Colon (tissue), 2 donors: ENCODE results near the gene CKLF.

Experiments used
- FAIRE-seq: peaks from 2 replicates; lab custom pipeline; 2012; peaks lifted over from hg19 to GRCh38; lab: Jason Lieb, UNC
- donor health status: control.
- donor health status: control.

CKLF gene

DNA sequence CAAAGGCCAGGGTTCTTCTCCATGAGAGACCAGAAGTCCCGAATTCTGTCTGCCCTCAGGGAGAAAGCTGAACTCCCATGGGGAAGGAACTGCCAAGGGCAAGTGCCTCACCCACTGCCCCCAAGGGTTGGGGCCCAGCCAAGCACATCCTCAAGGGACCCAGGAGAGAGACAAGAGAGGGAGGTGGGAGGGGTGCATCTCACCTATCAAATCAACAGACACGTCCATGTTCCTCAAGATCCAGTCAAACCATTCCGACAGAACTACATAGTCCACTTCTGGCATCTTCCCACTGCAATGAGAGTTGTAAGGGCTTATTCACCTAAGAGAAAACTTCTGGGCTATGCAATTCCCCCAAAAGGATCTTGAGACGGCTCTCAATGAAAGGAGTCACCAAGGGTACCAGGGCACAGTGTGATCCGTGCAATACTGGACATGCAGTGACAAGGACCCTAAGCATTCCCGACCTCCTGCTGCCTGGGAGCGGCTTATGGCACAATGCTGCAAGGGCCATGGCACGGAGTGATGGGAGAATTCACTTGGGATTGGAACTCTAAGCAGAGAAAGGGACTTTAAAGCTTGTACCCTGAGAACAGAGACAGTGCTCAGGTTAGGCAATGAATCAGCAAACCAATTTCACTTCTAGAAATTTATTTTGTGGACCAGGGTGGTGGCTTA is 34.7 kb upstream of the CKLF start:
- FAIRE-seq, result no peak

DNA sequence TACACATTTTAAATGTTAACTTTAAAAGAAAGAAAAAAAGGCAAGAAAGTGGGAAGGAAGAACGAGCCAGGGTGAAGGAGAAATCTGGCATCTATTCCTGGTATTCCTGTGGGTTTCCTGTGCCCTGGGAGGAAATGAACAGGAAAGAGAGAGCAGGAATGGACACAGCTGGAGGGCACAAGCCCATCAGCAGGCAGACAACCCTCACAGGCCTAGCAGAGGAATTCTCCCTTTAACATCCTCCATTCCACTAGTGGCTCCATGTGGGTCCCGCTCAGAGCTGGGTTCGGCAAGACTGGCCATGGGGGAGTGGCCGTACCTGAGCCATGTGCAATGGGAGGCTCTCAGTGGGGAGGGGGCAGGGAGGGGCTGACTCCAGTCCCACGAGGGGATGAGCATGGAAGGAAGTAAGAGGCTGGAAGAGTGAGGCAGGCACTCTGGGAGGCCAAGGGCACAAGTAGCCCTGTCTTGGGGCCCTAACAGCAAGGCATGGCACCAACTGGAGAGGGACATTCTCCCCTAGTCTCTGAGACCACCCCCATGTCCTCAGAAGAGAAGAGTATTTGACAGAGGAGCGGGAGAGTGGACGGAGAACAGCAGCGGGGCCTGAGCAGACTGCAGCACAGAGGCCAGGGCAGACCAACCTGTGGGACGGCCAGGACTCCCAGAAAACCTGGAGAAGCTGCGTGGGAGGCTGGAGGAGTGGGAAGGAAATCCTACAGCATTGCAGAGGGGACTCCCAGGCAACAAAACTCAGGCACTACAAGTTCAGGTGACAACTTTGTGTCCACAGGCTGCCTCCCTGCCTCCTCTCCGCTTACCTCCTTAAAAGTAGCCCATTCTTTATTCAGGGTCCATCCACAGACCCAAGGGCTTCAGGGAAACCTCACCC is 32.6 kb upstream of the CKLF start:
- no peak for FAIRE-seq

DNA sequence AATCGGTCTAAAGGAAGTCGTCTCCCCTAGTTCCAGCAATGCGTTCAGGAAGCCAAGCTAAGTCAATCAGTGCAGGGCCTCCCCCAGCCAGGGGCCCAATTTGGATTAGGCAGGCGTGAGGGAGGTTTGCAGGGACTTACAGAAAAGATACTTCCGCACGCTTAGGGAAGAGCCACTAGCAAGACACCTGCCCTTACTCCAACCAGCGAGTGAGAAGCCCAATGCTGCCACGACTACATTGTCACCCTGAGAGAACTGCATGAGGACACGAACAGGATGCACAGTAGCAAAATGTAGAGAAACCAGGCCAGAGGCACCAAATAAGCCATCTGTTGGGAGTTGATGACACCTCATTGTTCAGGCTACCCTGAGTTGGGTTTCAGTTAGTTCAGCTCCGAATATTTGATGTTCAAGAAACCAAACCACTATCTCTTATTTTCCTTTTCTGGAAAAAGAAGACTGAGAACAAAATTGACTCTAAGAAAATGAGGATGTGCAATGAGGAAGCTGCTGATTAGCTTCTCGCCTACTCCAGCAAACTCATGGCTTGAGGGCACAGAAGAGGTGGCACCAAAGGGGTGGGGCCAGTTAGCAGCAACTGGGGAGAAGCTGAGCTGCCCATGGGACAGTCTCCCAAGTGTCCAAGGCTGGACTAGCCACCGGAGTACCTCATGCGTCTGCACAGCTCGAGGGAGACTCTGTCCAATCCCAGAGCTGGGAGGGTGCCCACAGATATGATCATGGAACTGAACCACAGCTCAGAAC is 31.8 kb upstream of the CKLF start:
- FAIRE-seq, result no peak

DNA sequence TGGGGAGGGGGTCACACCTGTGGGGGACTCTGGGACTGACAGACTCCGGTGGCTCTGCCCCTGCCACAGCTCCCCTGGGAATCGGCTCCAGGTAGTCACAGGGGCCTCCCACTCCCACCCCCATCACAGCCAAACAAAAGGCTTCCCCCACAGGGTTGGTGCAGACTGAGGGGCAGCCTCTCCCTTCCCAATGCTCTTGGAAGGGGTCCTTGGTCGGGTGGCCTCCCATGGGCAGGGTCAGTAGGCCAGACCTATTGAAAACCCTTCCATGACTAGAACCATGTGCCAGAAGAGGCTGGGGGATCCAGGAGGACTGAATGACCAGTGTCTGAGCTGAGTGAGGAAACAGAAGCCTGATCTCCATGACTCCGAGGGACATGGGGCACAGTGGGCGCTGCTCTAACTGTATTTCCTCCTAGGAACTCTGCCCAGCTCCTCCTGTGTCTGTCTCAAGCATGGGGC is 31.1 kb upstream of the CKLF start:
- FAIRE-seq, result no peak

DNA sequence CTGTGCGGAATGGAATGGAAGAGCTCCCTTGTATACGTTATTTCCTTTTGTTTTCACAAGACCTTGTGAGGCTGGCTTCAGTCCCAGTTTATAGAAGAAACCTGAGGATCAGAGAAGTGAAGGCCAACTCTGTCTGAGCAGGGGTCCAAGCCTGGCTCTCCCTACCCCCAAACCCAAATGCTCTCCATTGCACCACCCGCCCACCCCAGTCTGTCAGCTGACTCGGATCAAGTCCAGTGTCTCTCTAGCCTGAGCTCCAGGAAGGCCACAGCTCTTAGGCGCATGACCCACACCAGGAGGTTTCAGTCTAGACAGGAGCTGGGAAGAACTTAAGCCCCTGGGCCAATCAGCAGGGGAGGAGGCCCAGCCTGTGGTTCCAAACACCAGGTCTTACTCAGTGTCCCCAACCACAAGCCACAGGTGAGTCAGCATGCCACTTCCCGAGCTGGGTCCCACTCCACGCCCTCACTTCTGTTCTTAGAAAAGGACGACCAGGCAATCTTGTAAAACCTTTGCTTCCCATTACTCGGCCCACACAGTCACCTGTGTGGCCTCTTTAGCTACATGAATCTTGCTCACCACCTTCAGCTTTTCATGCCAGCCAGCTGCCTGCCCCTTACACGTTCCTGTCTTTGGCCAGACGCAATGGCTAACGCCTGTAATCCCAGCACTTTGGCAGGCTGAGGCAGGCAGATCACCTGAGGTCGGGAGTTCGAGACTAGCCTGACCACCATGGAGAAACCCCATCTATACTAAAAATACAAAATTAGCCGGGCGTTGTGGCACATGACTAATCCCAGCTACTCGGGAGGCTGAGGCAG is 30.2 kb upstream of the CKLF start:
- no peak for FAIRE-seq

DNA sequence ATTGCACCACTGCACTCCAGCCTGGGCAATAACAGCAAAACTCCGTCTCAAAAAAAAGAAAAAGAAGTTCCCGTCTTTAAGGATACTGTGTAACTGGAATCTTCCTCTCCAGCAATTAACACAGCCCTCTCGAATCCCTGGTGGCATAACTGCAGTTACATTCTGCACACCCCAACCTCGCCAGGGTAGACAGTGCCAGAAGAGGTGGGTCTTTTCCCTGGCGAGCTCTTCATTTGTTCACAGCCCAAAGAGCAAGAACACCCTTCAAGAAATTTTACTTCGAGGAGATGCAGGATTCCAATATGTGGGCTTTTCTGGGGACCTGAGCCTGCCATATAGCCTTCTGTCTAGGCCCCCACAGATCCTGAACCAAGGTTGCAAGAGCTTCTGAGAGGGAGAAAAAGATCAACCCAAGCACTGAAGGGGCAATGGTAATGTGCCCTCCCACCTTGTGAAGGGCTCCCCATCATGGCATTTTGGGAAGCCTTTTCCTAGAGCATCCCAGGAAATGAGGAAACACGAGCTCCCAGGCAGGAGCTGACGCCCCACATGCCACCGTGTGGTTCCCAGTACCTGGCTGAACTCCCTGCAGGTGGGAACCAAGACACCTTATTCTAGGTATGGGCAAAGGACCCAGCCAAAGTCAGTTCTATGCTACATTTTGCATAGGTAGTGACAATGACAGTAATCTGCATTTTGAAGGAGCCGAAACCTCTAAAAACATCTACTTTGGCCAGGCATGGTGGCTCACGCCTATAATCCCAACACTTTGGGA is 29.4 kb upstream of the CKLF start:
- no peak for FAIRE-seq

DNA sequence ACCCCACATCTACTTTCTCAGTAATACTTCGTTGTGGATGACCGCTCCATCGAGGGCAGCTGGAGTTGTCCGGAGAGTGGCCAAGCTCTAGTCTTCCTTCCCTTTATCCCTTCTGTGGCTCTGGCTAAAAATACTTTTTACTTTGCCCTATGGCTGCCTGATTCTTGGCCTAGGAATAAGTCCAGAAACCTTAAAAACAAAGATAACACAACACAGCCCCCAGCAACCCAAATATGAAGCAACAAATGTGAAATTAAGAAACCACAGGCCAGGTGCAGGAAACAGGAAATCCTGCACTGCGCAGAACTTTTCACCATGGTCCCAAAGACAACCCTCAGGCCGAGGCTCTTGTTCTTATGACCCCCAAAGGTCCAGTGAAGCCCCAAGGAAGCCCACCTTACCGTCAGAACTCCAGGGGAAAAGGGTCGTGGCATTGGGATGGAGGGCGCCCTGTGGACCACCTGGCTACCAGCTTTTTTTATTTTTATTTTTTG is 28.5 kb upstream of the CKLF start:
- FAIRE-seq, result no peak

DNA sequence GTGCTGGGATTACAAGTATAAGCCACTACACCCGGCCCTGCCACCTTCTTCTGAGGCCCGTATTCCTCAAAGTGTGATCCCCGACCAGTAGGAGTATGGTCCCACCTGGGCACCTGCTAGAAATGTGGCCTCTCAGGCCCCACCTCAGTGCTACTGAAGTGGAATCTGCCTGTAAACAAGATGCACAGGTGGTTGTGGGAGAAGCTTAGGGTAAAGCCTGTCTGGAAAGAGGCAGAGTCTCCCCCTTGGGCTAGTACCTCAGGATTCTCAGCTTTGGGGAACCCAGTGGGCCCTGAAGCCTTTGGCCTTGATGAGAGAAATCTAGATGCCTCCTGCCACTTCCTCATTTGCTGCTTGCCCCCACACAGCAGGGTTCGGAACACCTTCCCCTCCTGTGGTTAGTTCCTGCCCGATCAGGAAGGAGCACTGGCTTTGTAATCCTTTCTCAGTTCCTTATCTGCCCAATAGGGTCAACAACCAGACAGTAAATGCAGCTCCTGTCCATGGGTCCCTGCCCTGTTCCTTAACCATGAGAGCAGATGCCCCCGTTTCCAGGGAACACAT is 27.7 kb upstream of the CKLF start:
- no peak for FAIRE-seq

DNA sequence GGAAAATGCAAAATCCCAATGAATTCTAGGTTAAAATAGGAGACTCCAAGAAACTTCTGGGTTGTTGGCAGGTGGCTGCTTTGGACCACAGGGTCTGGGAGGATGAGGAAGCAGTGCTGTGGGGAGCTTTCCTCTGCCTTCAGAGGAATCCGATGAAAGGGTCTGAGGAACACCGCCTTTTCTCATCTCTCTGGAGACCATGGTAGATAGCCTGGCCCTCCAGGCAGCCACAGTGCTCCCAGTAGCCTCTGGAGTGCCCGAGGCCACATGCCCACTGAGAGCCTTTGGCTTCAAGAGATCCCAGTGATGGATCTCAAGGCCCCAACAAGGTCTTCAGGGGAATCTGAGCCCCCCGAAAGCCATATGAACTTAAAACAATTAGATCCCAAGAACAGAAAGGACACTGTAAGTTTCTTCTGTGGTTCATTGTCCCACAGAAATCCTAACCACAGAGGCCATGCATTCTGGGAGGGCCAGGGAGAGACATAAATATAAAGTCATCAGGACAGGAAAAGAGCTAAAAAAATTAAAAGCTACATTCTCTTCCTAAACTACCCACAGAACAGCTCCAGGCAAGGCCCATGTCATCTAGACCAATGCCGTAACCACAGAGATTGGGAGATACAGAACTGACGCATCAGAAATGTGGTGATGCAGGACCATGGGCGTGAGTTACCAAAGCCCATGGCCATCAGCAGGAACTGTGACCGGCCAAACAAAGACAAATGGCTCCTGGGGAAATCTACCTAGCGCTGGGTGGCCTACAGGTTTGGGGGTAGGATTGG is 26.8 kb upstream of the CKLF start:
- FAIRE-seq, result no peak

DNA sequence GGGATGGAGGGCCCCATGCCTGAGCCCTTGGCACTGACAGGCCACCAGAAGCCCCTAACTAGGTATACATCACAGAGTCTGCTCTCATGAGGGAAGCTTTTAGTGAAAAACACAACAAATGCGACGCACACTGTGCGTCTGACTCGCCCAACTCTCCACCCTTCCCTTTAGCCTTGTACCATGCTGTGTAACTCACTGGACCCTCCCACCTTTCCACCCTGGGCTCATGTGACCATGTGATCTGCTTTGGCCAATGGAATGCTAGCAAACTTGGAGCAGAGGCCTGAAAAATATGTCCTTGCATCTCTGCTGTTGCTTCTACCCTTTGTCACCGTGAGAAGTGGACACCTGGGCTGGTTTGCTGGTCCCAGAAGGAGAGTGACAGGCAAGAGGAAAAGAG is 24.1 kb upstream of the CKLF start:
- no peak for FAIRE-seq

DNA sequence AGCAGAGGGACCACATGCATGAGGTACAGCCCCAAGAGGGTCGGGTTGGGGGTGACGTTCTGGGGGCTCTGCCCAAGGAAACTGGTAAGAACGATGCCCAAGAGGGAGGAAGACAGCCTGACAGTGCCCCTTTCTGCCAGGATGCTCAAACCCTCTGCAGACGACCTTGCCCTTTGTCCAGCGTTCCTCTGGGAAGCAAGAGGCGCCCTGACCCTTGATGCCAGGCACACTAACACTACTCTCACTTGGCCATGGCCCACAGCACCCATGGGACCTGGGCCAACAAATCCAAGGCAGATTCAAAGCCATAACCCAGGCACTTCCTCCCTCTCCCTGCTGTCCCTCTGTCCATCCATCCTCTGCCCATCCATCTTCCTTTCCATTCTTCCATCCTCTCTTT is 22.9 kb upstream of the CKLF start:
- no peak for FAIRE-seq

DNA sequence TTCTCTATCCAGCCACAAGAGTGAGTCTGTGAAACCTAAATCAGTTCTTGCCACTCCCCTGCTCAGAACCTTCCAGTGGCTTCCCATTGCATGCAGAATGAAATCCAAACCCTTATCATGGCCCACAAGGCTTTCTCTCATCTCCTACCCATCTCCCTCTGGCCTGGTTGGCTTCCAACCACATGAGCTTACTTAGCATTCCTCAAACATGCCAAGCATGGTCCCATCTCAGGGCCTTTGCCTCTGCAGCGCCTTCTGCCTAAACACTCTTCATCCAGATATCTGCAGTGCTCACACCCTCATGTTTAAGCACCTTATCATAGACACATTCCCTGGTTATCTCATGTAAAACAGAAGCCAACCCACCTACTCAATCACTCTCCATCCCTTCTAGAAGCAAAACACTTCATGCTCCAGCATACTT is 18.0 kb upstream of the CKLF start:
- FAIRE-seq, result no peak

DNA sequence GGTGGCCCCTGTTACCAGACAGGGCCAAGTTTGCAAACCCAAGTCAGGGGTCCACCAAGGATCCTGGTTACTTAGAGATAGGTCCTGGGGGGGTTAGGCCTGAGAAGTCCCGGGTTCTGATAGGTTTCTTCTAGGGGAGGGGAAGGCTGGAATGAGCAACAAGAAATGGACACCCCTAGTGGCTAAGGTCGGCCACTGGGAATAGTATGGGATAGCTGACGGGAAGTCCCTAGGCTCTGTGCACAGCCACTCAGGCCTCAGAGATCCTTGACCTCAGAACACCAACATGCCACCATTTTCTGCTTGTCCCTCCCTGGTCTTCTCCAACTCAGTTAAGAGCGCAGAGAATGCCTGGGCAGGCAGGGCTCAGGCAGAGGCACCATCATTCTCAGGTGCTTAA is 15.9 kb upstream of the CKLF start:
- FAIRE-seq, result no peak

DNA sequence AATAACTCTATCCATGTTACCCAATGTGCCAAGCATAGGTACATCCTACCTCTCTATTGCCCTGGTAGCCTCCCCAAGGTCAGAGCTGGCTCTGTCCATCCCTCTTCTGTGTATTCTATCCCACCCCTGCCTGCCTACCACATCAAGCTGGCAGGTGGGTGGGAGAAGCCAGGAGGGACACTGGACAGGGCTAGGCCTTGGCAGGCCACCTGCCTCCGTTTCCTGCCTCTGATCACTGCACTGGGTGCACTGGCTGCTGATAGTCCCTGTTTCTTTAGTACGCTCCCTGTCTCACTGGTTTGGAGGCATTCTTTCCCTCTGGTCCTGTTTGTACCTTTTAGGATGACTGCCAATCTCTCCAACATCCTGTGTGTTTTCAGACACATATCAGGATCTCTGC is 15.1 kb upstream of the CKLF start:
- no peak for FAIRE-seq

DNA sequence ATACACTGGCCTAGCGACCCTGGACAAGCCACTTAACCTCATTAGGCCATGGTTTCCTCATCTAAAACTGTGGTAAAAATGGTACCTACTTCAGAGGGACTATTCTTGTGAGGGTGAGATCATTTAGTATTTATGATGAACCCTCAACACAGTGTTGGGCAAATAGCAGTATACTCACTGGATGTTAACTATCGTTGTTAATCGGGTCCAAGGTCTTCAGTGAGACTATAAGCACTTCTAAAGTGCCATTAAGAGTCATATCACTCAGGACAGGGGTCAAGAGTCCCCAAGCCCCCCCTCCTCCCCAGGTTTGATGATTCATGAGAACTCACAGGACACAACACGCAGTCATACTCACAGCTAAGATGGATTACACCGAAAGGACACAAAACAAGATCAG is 13.5 kb upstream of the CKLF start:
- no peak for FAIRE-seq

DNA sequence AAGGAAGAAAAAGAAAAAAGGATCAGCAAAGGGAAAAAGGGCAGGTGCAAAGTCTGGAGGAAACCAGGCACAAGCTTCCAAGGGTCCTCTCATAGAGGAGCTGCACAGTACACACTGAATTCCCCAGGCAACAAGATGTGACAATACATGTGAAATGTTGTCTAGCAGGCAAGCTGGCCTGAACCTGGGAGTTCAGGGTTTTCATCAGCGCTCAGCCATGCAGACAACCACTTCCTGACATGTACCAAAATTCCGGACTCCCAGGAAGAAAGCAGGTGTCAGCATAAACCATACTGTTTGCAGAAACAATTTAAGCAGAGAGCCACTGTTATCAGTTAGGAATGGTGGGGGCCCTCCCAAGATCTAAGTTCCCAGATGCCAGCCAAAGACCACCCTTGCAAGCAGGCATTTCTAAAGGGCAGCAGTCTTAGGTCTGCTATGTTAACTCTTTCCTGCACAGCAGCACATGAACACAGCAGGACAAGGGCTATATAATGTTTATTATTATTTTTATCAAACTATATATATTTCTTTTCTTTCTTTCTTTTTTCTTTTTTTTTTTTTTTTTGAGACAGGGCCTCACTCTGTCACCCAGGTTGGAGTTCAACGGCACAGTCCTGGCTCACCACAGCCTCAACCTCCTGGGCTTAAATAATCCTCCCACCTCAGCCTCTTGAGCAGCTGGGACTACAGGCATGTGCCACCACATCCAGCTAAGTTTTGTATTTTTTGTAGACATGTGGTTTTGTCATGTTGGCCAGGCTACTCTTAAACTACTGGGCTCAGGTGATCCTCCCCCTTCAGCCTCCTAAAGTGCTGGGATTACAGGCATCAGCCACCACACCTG is 12.5 kb upstream of the CKLF start:
- FAIRE-seq, result no peak

DNA sequence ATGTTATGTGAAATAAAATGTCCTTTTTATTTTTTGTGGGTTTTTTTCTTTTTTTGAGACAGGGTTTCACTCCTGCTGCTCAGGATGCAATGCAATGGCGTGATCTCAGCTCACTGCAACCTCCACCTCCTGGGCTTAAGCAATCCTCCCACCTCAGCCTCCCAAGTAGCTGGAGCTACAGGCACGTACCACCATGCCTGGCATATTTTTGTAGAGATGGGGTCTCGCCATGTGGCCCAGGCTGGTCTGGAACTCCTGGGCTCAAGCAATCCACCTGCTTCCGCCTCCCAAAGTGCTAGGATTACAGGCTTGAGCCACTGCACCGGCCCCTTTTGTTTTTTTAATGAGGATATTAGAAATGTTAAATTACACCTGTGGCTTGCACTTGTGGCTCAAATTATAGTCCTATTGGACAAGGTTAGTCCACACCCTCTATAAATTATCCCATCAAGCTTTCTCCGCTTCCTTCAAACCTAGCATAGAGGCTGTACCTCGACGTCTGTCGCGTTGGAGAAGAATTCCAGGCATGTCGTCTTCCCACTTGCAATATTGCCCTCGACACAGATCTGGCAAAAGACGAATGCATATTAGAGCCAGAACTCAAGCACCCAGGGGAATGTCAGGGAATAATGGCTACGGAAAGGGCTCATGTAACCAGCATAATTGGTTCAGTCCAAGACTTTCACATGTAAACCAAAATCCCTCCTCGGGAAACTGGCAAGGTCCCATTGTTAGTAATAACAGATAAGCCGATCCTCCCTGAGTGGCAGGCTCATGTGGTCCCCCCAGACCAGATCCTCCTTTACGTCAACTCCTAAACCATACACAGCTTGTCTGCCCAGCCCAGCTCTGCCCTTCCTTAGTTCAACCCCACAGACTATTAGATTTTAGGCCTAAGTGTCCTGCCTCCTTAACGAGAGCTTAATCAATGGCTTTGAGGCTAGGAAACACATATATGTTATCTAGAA is 10.7 kb upstream of the CKLF start:
- FAIRE-seq, result no peak

DNA sequence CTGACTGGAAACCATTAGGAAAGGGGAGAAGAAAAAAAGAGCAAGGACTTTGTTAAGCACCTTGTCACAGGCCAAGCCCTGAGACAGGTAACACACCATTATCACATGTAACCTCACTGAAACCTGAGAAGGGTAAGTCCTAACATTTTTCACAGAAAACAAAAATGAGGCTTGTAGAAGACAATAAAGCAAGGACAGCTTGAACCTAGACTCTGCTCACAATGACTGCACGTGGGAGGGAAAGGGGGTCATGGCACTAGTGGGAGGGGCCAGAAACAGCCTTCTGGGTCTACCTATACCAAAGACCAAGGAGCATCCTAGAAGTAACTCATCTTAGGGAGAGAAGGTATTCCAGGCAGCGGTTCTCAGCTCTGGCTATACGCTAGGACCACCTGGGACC is 10.0 kb upstream of the CKLF start:
- no peak for FAIRE-seq
